NCI-H1694 treated with DMSO at 0.1 percent for 48 hours (cell line): ENCODE data around the gene NPAS3.
A peak's percentile ranks its signal among the peaks of the same experiment; 100 is the strongest.

Experiments used
- DNase-seq: peaks from one replicate; lab custom pipeline; 2025; lab: John Stamatoyannopoulos, UW

Gene NPAS3

DNA sequence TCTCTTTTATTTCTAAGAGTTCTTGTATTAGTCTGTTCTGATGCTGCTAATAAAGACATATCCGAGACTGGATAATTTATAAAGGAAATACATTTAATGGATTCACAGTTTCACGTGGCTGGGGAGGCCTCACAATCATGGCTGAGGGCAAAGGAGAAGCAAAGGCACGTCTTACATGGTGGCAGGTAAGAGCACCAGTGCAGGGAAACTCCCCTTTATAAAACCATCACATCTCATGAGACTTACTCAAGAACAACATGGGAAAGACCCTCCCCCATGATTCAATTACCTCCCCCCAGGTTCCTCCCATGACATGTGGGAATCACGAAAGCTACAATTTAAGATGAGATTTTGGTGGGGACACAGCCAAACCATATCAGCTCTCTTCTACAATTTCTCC, 503.0 kb downstream of the NPAS3 start:
- no peak for DNase-seq

DNA sequence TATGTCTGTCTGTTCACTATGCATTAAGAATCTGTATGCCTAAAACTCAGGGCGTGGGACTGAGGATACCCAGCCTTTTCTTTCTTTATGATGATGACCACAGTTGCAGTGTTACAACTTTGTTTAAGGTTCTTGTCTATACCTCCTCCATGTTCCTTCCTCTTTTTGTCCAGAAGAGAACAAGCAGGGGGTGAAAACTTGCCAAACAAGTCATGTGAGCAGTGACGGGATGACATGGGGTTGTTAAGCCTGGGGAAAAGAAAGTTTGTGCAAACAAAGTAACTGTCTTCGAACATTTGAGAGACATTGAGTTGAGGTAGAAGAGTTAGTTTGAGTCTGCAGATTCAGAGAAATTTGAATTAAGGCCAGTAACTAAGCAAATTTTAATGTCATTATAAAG, 505.5 kb downstream of the NPAS3 start:
- no peak for DNase-seq

DNA sequence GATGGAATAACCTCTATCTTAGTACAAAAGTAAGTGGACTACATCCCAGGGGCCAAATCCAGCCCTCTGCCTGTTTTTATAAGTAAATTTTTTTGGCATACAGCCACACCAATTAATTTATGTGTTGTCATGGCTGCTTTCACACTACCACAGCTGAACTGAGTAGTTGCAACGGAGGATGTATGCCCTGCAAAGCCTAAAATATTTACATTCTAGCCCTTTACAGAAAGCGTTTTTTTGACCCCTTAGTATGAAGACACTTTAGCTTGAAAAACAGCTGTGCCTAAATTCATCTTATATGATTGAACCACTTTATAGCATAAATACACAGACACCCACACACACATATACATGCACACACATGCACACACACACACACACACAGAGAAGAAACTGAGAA, 510.6 kb downstream of the NPAS3 start:
- DNase-seq = no peak

DNA sequence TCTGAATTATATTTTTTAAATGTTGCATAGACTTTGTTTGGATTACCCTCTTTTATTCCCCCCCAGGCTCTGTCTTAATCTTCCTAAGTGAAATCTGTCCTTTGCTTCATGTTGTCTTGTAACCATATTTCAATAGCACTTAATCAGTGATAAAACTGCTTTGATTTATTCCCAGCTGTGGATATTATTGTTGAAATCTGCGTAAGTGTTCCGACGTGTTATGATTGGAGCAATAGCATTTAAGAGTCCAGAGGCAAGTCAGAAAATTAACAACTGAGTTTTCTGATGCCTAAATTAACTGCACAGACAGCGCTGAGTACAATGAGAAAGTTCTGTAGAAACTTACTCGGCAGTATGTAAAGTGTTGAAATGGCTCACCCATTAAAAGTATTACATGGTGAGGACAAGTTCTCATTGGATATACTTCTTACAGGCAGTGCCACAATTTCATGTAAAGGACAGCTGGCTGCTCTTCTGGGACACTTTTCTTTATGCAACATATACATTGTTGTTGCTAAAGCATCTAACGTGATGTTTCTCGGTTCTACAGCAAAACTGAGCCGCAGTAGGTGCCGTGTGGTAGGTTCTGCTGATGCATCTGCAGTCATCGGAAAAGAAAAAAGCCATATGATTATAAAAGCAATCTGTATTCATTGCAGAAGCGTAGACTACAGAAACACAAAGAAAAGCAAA, 511.2 kb downstream of the NPAS3 start:
- DNase-seq = no peak

DNA sequence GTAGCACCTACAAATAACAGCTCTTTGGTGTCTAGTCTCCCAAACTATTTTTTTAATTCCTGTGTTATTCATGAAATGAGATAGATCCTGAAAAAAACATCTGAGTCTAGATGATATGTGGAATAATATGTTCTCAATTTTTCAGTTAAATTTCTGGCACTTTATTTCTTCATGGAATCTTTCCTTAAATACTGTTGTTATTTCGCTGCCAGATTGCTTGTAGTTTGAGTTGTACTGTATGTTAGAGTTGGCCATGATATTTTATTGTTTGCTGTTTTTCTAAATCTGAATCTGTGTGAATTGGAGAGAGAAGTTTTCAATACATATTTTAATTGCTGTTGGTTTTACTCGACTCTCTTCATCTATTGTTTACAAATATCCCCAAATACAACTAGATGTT, 511.7 kb downstream of the NPAS3 start:
- no peak for DNase-seq

DNA sequence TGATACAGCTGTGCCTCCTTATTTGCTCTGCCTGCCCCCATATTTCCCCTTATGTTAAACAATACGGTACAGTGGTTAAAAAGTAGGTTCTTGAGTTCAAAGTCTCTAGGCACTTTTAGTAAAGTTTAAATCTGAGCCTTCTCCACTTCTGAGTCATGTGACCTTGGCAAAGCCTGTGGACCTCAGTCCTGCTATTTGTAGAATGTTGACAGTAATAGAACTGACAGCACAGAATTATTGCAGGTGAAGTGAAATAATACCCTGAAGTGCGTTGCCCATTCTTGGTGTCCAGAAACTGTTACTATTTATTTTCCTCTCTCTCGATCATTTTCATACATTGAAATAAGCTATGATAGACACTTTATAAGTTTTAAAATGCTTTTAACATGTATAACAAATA, 512.5 kb downstream of the NPAS3 start:
- DNase-seq = no peak

DNA sequence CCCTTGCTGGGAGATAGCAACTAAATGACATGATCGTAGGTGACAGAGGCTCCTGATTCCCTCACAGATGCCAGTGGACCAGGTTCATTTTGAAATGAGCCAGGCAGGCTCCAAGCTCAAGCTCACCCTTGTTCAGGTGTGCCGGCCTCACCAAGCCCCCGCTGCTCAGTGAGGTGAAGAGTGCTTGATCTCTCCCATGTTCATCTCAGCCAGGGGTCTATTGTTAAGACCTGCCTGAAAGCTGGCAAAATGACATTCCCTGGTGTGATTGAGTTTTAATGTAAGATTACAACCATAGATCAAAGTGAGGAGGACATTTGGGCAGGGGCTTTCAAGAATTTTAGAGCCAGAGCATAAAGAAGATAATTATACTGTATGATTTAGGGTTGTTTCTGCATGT, 514.3 kb downstream of the NPAS3 start:
- DNase-seq = no peak

DNA sequence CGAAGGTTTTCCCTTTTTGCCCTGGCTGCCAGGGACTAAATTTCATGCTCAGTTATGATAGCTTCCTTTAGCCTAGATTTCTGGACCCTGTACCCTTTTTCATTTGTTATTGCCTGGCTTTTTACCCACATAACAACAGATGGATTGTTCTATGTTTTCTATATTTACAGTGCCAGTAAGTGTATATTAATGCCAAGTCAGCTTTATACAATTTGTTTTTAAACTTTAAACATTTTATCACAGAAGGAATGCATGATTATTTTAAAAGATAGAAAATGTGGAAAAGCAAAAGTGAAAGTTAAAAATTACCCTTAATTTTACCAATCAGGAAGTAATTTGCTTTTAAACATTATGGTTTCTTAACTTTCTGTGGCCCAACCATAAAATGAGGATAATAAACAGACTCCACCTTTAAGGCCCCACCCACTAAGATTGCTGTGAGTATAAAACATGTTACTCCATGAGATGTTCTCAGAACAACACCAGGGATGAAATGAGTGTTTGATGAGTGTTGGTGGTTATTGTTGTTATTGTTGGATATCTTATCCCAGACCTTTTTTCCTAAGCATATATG, 515.4 kb downstream of the NPAS3 start:
- DNase-seq = no peak

DNA sequence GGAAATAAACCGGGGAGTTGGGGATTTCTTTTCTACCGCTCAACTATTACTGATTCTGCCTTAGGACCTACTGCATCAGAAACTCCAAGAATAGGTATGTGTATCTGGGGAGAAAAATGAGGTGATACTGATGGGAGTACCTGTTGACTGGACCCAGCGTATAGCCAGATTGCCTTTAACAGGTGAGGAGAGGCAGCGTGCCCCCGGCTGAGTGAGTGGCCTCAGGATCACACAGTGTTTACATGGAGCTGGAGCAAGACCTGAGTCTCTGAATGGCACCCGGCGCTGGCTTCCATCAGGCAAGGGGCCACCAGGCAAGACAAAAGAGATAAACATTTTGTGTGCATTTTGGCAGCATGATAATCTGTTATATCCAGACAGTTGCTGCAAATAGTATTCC, 516.0 kb downstream of the NPAS3 start:
- DNase-seq = no peak

DNA sequence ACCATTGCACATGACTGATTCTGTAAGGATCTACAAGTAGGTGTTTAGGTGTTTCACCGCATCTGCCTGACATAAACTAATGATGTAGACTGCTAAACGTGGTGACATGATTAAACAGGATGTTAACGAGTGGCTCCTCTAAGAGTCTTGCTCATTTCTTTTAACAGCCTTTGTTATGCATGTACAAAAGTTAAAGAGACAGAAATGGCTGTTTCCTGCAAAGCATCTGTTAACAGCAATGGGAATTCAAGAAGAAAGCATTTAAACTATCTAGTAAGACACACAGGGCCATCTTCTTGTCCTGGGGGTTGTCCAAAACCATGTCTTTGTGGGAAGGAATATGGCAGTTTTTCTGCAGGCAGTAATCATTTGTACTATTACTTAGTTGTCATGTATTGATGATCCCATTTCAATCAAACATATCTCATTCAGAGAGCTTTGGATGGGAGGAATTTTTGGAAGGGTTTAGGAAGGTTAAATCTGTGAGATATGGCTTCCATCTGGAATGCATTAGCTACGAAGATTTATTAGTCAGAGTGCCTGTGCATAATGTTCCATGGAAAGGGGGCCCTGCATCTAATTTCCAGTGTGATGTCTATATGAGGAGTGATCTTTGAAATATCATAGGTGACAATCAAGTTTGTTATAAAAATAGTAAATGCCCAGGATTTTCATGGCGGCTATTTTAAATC, 517.1 kb downstream of the NPAS3 start:
- no peak for DNase-seq

DNA sequence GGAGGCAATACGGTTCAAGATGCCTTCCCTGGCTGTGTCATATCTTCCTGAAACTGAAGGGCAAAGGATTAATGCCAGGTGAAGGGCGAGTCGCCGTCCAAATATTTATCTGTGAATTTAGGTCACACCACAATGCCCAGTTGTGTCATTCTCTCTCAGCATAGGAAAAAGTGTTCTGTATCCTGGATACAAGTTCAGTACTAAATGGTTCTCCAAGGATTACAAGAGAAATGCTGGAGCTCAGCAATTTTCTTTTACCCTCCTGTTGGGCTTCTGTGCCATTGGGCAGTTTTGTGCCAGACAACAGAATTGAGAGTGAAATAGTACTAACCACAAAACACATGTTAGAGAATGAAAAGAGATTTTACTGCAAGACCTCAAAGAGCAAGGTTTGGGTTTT, 518.3 kb downstream of the NPAS3 start:
- DNase-seq = no peak

DNA sequence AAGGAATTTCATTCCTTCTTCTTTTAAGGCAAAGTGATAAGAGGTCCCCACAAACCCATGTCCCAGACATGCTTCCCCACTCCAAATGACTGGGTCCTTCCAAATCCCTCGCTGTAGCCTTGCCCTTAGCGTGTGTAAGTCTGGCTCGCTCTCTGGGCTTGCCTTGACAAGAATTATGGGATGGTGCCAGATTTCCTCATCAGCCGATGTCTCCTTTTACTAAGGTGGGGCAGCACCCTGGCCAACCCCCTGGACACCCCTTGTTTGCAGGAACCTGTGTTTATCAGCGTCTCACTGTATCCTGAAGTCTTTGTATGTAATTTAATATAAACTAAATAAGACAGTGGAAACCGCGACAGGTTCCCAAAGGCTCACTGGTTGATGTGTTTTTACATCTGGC, 518.9 kb downstream of the NPAS3 start:
- no peak for DNase-seq

DNA sequence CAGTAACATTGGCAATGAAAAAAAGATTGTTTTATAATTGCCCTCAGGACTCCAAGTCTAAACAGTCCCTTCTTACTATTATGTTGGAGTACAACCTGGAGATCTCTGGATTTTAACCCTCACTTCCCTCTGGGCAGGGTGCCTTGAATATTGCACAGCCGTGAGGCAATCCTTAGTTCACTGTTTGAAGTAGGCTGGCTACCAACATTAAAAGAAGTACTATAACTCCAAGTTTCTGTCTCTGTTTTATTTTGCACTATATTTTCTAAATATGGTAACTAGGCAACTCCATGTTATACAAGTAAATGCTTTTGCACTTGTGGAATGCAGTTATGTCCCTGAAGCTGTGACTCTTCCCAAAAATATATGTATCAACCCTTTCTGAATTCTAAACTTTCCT, 521.5 kb downstream of the NPAS3 start:
- no peak for DNase-seq

DNA sequence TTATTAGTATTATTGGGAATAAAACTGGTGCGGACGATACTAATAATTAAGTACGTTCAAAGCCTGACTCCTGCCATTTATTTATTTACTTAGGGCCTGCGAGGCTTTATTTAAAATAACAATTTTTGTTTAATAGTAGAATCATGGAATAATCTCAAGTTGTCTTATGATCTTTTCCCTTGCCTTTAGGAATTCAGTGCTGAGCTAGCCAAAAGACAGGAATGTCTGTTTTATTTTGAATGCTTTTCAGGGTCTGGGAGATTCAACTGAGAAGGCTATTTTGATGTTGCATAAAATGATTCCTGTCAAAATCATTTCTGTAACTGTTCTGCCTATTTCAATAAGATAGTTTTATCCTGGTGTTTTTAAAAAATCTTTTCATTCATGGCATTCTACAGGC, 522.4 kb downstream of the NPAS3 start:
- no peak for DNase-seq

DNA sequence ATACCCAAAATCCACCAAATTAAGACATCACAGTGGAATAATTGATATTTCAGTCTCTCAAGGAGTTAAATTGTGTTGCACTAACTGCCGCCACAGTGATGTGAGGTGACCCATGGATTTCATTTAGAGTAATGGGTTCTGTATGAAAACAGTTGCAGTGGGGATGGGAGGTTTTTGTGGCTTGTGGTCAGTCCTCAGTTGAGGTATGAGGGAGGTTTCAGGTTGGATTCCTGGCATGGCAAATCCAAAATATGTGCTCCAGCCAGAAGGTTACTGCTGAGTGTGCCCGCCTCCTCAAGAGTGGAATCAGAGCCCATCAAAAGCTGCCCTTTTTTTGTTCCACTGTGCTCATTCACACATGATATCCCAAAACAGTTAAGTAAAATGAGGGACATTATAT, 525.1 kb downstream of the NPAS3 start:
- DNase-seq = no peak

DNA sequence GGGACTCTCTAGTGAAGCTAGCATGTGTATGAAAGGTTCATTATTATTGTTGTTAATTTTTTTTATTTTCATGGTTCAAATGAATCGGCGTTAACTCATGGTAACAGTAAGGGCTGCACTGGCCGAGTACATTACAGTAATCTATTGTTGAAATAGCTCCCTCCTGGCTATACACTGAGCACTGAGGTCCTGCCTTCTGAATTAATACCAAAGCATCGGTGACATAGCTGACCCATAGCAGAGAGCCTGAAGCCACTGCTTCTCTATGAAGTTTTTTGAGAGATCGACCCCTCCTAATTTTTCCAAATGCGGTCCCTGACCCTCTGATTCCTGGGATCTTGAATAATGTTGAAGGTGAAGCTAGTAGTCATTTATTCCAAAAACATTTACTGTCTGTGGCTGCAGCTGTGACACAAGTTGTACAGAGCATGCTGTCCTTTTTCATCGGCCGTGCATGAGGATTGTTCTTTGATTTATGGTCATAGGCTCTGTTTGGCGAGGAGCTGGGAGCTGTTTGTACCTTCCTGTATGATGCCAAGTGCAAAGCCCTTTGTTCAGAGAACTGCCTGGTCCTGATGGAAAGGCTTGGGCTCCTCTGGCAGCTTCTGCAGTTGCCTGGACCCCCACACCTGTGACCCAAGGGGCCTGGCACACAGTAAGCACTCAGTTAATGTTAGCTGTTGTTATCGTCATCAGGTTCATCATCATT, 525.7 kb downstream of the NPAS3 start:
- no peak for DNase-seq

DNA sequence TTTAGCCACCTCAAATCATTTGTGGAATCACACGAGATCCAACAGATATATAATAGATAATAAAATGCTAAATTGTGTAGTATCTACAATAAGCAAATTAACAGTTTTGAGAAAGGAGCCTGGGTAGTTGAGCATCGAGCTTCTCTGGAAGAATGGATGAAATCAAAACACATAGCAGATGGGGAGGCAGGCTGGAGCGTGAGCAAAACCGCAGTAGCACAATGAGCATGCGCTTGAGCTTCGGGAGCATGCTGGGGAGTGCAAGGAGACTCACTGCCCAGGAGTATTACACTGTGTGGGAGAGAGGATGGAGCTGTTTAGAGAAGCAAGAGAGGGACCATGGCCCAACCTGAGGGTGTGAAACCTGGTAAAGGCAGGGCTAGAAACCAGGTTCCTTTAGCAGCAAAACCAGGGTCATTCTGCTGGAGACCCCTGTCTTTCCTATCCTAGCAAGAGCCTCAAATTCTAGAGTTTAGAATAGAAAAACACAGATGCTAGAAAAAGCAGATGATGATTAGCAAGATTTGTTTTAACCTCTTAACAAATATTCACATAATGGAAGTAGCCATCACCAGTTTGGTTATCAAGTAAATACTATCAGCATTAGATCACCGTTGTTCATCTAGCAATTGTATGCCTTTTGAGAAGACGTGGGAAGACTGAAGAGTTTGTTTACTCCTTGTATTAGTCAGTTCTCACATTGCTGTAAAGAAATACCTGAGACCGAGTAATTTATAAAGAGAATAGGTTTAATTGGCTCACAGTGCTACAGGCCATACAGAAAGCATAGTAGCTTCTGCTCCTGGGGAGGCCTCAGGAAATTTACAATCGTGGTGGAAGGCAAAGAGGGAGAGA, 527.4 kb downstream of the NPAS3 start:
- DNase-seq = peak; percentile 80

DNA sequence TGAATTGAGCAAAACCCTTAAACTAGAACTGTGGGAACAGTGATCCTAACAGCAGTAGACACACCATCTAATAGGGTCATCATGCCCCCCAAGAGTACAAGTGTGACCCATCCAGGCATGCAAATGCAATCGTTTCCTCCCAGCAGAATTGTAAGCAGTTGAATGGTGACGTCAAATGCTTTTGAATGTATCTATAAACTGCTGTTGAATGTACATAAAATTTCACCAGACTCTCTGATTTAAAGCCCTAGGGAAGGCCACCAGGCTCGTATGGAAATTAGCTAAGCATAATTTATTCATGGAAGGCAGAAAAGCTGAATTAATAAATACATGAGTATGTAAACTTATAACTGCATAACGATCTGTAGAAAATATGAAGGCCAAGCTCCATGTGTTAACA, 529.3 kb downstream of the NPAS3 start:
- DNase-seq = no peak

DNA sequence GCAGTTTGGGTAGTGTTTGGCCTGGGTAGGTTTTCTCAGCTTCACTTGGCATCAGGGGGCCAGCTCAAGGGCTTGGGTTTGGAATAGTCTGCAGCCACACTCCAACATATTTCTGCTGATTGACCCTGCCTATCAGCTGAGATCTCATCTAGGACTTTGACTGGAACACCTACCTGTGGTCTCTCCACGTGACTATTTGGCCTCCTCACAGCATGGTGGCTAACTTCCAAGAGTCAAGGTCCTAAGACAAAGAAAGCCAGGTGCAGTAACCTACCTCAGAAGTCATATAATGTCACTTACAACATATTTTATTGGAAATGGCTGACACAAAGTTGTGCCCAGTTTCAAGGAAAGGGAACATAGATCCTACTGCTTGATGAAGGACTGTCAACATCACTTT, 531.2 kb downstream of the NPAS3 start:
- DNase-seq = no peak

DNA sequence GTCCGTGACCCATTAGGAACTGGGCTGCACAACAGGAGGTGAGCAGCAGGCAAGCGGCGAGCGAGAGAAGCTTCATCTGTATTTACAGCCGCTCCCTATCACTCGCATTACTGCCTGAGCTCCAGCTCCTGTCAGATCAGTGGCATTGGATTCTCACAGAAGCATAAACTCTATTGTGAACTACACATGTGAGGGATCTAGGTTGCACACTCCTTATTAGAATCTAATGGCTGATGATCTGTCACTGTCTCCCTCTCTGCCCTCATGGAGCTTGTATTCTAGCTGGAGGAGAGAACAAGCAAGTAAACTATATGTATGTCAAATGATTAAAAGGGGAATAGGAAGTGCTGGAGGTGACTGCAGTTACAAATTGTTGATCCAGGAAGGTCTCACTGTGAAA, 533.1 kb downstream of the NPAS3 start:
- DNase-seq = no peak

DNA sequence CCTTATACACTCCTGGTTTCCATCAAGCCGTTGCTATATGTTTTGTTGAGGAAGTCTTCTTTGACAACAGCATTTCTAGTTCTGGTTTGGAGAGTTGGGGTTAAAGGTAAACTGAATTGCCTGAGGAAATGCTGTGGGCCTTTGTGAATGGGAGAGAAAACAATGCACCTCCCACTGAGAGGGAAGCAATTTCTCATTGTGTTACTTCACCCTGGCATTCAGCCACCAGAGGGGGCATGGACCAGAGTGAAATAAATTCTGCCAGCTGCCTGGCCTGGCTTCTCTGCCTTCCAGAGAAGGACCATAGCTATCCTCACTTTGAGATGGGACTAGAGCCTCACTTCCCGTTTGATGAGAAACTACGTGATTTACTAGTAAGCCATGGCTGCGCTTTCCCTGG, 536.9 kb downstream of the NPAS3 start:
- peak; percentile 41 for DNase-seq

DNA sequence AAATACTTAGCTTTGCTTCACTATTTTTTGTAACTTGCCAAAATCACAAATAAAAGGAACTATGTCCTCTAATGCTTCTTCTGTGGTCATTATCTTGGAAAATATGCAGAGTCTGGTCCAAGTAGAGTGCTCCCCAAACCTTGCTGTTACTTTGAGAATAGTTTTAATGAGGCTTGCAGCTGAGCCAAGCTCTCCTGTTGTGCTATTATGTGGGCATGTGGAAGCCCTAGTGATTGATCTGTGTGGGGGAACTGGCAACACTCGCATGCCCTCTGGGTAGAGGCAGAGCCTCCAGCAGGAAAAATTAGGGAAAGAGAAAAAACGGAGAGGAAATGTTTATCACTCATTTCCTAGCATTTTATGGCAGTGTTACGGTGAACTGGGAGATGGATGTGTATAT, 539.1 kb downstream of the NPAS3 start:
- no peak for DNase-seq
